GM19452 (cell line): Measurements from ENCODE around the gene TBC1D22A.

Experiments
- ATAC-seq: cut with Tn5 transposase; IDR thresholded peaks from one replicate; pipeline ENCODE4 v1.9.1; 2021; ENCODE audit not compliant: unreplicated experiment

The TBC1D22A gene

GRCh38 chr22:47050401-47051051 lies 288.1 kb downstream of the TBC1D22A start:
- no peak for ATAC-seq

- ATAC-seq, result no peak
Observed at GRCh38 chr22:47051441-47052071, 289.1 kb downstream of the TBC1D22A start.

DNA sequence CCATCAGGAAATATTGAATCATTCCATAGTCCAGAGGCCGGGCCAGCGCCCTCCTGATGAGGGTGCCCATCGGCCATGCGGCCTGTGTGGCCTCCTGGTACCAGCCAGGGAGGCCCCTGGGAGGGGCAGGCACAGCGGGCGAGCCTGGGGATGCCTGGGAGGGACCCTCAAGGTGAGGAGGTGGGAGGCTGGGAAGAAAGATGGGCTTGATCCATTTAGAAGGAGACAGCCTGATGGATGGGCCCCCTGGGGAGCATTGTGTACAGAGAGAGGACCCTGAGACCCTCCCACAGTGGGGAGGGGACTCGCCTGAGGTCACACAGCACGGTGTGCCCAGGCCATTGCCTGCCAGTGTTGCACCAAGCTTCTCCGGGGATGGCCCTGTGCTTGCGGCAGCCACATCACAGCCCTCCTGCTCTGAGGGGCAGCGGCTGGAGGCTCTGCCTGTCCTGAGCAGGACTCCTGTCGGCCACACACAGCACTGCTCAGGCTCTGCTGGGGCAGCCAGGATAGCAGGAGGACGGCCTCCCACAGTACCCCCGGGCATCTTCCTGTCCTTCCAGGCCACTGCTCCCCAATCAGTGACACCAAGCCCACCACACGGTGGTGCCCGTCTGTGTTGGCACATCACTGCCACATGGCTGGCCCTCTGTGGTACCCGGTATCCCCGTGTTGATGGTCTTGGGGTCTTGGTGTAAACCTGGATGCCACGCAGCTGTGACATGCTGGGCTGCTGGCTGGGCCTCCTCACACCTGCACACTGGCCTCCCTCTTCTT lies 290.0 kb downstream of the TBC1D22A start:
- no peak for ATAC-seq

DNA sequence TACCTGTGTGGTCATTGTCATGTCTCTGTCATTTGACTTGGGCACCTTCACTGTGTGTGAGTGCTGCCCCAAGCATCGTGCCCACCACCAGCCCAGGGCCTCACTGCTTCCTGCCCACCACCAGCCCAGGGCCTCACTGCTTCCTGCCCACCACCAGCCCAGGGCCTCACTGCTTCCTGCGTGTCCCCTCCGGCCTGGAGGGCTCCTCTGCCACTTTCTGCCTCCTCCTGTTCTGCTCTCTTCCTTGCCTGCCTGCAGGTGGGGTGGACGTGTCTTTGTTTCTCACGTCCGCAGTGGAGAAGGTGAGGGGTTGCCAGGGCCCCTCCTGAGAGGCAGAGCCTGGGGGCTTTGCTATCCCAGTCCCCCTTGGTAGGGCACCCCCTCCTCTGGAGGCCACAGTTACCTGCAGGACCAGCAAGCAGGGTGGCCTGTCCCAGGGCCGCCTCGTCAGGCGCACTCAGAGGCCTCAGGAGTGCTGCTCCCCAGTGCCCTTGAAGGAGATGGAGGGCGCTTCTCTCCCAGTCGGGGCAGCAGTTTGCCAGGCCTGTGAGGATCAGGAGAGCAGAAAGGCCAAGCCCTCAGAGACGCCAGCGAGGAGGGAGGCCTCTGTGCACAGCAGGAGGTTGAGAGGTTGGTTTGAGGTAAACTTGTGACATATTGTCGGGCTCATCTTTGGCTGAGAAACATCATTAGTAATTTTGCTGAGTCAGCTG lies 290.7 kb downstream of the TBC1D22A start:
- no peak for ATAC-seq

DNA sequence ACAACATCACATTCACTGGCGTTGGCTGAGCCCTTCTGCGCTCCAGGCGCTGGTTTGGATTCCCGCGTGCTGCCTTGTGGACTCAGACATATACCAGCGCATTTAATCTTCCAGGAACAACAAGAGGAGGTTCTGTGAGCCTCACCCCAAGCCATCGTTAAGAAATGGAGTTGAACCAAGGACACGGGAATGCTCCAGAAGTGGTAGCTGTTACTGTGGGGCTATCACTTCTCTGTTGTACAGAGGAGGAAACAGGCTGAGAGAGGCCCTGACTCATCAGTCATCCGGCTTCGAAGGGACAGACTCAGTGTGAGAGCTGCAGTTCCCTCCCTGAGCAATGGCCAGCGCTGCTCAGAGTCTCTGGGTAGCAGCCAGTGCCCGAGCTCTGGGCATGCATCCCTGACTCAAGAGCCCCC lies 291.3 kb downstream of the TBC1D22A start:
- no peak for ATAC-seq

GRCh38 chr22:47054231-47055072 lies 292.0 kb downstream of the TBC1D22A start:
- ATAC-seq, result no peak

DNA sequence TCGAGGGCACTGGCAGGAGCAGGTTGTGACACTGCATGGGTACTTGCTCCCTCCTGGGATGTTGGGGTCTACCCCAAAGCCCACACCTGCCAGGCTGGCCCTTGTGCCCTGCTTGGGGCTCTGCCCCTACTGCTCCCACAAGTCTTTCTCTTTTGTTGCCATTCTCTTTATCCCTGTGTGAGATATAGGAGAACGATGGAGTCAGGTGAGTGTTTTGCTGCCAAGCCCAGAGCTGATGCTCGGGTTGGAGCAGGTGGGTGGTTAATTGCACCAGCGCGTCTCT lies 292.6 kb downstream of the TBC1D22A start:
- ATAC-seq, result no peak

DNA sequence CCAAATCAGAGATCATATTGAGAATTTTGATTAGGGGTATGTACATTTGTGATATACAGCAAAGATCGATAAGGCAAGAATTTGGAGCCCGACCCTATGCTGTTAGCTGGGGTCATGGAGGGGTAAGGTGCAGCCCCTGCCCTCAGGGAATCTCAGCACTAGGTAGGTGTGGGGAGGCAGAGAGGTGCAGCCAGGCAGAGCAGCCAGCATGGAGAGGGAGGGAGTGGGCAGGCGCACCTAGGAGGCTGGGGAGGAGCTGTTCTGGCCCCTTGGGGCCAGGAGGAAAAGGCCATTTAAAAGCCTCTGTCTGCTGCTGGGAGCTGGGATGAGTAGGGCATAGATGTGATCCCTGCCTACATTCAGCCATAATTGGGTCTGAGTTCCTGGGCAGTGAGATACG lies 293.0 kb downstream of the TBC1D22A start:
- ATAC-seq, result no peak

- ATAC-seq, result no peak
Observed at GRCh38 chr22:47055921-47056320, 293.5 kb downstream of the TBC1D22A start.

- no peak for ATAC-seq
Observed at GRCh38 chr22:47056361-47056760, 293.9 kb downstream of the TBC1D22A start.

DNA sequence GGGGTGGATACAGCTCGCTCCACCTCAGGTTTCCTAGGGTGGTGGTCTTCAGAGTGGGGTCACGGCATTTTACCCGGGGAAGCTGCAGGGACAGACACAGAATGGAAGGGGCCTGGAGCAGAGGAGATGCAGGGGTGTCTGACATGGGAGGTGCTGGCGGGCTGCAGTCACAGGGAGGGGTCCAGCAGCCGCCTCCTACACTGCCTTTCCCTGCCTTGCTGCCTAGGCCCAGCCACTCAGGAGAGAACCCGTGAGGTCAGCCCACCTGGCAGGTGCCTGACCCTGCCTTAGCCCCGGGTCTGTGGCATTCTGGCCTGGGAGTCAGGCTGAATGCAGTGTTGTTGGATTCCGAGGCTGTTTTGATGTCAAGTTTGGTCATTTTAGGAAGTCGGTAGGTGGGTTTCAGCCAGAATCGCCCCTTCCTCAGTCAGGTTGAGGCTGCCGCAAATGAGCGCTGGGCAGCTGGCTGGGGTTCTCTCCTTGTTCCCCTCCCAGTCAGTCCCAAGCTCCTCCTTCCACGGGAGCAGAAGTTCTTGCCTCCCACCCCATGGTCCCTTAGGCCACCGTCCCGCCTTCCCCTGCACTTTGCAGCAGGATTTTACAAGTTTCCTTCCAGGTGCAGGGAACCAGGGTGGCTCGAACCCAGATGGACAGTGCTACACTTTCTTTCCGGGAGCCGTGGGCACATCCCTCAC lies 294.5 kb downstream of the TBC1D22A start:
- ATAC-seq, result no peak

DNA sequence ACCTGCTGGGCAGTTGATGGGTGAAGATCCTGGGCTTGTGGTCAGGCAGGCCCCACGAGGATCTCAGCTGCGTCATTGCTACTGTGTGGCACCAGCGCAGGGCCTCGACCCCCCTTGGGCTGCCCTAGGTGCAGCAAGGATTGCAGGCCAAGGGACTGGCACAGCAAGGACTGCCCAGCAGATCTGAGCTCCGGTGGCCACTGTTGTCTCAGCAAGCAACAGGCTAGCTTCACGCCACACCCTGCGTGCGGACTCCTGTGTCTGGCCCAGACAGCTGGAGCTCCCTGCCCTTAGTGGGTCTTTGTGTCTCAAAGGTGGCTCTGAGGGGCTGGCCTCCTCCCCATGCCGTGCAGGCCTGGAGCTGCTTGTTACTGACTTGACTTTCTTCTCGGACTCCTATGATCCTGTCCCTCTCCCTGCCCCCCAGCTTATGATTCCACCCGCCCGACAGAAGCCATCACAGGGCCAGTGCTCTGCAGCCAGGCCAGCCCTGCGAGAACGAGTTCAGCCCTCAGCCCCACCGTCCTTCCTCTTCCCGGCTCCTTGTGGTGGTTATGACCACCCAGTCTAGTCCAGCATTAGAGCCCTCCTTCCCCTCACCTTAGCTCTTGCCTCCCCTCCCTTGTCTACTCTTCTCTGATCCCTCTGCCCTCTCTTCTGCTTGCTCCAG lies 295.6 kb downstream of the TBC1D22A start:
- ATAC-seq, result no peak

GRCh38 chr22:47059076-47059475 lies 296.6 kb downstream of the TBC1D22A start:
- ATAC-seq, result no peak

GRCh38 chr22:47059701-47060161 lies 297.3 kb downstream of the TBC1D22A start:
- no peak for ATAC-seq

- ATAC-seq, result no peak
Observed at GRCh38 chr22:47060718-47061117, 298.3 kb downstream of the TBC1D22A start.

GRCh38 chr22:47061226-47061625 lies 298.8 kb downstream of the TBC1D22A start:
- no peak for ATAC-seq

GRCh38 chr22:47062126-47062525 lies 299.7 kb downstream of the TBC1D22A start:
- no peak for ATAC-seq

- ATAC-seq, result no peak
Observed at GRCh38 chr22:47063071-47063509, 300.6 kb downstream of the TBC1D22A start.

DNA sequence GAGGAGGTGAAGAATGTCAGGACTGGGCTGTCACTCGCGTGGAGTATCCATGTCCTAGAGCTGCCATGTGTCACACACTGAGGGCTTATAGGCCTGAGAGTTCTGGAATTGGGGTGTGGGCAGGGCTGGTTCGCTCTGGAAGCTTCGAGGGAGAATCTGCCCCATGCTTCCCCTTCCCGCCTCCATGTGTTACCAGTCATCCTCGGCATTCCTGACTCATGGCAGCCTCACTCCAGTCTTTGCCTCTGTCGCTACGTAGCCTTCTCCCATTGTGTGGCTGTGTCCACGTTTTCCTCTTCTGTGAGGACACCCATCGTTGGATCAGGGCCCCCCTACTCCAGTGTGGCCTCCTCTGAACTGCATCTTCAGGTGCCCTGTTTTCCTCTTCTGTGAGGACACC lies 301.2 kb downstream of the TBC1D22A start:
- no peak for ATAC-seq
